OCI-LY3 (cell line): Measurements from ENCODE around the gene BCAP31.

ENCODE experiments used
- EZH2phosphoT487 ChIP-seq: fragments of 200-600 bp; shearing (Covaris generic); IDR thresholded peaks from 2 replicates; pipeline ENCODE4 v1.6.1; 2018; ENCODE audit warnings: antibody characterized with exemption, mixed run types, low read depth
- TF ChIP-seq, protein P1 (sequence below): fragments of 200-600, 300-600 bp; sonication (generic); IDR thresholded peaks from 2 replicates; pipeline ENCODE4 v1.5.1; 2014; ENCODE audit warnings: antibody characterized with exemption, low read length, low read depth

DNA sequence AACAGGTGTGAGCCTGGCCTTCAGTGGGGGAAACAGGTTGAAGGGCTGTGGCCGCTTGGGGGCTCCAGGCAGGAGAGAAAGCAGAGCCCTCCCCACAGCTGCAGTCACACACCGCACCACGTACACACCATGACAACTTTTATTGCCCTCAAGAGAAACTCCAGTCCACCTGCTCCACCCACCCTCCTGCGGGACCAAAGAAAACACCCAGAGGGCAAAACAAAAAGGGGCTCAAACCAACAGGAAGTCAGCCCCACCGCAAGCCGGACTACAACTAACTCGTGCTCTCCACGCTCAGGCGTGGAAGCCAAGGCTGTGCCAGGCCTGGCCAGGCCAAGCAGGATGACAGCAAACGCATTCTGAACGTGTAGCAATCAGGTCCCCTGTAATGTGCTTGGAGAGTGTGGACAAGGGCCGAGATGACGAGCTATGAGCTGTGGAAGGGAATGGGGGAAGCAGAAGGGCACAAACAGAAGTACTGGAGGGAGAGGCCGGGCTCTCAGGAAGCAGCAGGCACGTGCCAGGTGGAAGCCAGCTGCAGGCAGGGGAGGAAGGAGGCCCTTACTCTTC lies 23.7 kb downstream of the BCAP31 start:
- TF ChIP-seq, protein P1, sequence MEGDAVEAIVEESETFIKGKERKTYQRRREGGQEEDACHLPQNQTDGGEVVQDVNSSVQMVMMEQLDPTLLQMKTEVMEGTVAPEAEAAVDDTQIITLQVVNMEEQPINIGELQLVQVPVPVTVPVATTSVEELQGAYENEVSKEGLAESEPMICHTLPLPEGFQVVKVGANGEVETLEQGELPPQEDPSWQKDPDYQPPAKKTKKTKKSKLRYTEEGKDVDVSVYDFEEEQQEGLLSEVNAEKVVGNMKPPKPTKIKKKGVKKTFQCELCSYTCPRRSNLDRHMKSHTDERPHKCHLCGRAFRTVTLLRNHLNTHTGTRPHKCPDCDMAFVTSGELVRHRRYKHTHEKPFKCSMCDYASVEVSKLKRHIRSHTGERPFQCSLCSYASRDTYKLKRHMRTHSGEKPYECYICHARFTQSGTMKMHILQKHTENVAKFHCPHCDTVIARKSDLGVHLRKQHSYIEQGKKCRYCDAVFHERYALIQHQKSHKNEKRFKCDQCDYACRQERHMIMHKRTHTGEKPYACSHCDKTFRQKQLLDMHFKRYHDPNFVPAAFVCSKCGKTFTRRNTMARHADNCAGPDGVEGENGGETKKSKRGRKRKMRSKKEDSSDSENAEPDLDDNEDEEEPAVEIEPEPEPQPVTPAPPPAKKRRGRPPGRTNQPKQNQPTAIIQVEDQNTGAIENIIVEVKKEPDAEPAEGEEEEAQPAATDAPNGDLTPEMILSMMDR, result no peak
- no peak for TF ChIP-seq EZH2phosphoT487
